ENCODE results near the gene RNF39.

DNA sequence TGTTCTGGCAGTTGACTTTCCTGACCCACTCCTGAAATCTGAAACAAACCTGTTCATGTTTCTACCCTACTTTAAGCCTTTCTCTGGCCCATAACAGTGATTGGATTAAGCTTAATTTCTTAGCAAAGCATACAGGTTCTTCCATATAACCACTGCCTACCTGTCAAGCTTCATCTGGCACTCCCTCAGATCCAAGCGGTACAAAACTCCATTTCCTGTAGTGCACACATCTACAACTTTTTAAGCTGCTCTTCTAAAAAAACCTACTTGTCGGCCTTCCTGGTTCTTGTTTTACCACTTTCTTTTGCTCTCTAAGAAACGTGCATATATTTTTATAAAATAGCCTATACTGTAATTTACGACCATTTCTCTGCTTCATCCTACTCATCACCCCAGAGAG is 9.5 kb downstream of the RNF39 start:
- TF ChIP-seq, protein P1, sequence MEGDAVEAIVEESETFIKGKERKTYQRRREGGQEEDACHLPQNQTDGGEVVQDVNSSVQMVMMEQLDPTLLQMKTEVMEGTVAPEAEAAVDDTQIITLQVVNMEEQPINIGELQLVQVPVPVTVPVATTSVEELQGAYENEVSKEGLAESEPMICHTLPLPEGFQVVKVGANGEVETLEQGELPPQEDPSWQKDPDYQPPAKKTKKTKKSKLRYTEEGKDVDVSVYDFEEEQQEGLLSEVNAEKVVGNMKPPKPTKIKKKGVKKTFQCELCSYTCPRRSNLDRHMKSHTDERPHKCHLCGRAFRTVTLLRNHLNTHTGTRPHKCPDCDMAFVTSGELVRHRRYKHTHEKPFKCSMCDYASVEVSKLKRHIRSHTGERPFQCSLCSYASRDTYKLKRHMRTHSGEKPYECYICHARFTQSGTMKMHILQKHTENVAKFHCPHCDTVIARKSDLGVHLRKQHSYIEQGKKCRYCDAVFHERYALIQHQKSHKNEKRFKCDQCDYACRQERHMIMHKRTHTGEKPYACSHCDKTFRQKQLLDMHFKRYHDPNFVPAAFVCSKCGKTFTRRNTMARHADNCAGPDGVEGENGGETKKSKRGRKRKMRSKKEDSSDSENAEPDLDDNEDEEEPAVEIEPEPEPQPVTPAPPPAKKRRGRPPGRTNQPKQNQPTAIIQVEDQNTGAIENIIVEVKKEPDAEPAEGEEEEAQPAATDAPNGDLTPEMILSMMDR (IDR thresholded peaks at IDR 0.05; ENCODE audit: insufficient read depth, low read length, poor library complexity, severe bottlenecking): no peak
- no peak for TF ChIP-seq EZH2phosphoT487 (conservative IDR thresholded peaks at IDR 0.05; ENCODE audit: low read length)
